22Rv1 (cell line): ENCODE results near the gene TMC6.

Experiments
- CTCF ChIP-seq: fragments of 450-650 bp; IDR thresholded peaks from 2 replicates; pipeline ENCODE4 v1.5.1; 2017; ENCODE audit warnings: mild to moderate bottlenecking
- ZFX ChIP-seq: fragments of 450-650 bp; IDR thresholded peaks from 2 replicates; pipeline ENCODE4 v1.6.1; 2017; ENCODE audit warnings: antibody characterized with exemption, borderline replicate concordance

DNA sequence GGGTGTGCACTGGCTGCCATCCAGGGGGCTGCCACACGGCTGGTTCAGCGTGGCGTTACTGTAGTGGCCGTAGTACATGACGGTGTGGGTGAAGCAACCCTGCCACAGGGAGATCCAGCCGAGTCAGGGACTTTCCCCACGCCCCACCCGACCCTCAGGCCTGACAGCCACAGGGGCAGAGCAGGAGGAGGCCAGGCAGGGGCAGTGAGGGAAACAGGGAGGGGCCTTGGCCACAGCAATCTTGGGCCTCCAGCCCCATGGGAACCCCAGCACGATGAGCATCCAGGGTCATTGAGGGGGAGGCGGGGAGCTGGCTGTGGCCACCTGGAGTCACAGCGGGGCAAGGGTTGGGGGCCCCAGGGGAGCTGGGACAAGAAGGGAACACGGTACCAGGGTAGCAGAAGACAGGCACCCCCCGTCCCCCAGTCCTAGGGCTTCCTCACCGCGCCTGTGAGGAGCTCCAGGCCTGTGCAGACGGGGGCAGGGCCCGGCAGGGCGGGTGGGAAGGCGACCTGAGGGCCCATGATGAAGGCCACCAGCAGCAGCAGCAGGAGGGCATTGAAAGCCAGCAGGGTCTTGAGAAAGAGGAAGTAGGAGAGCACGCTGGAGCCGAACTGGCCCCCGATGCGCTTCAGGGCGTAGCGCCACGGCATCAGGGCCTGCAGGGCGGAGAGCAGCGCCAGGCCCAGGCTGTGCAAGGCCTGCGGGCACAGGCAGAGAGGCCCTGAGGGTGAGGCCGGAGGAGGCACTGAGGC, 4.3 kb downstream of the TMC6 start:
- TF ChIP-seq CTCF = no peak
- TF ChIP-seq ZFX = no peak
